GM12873 (cell line): ENCODE measurements around the gene PLCXD3.

Experiments
- TF ChIP-seq, protein P1 (sequence below): IDR thresholded peaks from 2 replicates; pipeline ENCODE4 v1.5.1; 2012; ENCODE audit warnings: low read depth, mild to moderate bottlenecking, moderate library complexity, low read length, control low read depth; ENCODE audit not compliant: insufficient read depth; ENCODE audit errors: missing control alignments

PLCXD3 gene

DNA sequence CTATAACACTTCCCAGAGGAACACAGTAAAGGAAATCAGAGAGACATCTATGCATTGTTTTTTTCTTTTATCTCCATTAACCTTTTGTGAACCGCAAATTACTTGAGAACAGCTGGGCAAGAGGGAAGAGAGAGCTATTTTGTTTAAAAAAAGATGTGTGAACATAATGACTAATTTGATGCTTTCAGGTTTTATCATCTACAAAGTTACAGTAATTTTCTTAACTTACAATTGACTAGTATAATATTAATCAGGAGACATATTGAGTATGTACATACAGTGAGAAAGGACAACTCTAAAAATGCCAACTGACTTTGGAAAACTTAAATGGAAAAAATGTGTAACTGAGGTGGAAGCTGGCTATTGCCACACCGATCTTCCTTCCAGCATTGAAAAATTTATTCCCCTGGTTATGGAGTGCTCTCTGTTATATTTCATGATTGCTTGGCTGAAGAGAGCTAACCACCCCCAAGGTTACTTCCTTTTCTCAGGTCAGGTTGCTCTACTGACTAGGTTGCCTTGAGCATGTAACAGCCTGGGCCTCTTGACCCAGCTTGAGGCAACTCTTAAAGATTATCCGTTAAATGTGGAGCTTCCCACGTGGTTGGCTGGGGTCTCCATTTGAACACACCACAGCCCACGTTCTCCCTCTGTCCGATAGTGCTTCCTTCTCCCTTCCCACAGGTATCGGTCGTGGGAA is 234.4 kb downstream of the PLCXD3 start:
- TF ChIP-seq, protein P1, sequence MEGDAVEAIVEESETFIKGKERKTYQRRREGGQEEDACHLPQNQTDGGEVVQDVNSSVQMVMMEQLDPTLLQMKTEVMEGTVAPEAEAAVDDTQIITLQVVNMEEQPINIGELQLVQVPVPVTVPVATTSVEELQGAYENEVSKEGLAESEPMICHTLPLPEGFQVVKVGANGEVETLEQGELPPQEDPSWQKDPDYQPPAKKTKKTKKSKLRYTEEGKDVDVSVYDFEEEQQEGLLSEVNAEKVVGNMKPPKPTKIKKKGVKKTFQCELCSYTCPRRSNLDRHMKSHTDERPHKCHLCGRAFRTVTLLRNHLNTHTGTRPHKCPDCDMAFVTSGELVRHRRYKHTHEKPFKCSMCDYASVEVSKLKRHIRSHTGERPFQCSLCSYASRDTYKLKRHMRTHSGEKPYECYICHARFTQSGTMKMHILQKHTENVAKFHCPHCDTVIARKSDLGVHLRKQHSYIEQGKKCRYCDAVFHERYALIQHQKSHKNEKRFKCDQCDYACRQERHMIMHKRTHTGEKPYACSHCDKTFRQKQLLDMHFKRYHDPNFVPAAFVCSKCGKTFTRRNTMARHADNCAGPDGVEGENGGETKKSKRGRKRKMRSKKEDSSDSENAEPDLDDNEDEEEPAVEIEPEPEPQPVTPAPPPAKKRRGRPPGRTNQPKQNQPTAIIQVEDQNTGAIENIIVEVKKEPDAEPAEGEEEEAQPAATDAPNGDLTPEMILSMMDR = no peak

DNA sequence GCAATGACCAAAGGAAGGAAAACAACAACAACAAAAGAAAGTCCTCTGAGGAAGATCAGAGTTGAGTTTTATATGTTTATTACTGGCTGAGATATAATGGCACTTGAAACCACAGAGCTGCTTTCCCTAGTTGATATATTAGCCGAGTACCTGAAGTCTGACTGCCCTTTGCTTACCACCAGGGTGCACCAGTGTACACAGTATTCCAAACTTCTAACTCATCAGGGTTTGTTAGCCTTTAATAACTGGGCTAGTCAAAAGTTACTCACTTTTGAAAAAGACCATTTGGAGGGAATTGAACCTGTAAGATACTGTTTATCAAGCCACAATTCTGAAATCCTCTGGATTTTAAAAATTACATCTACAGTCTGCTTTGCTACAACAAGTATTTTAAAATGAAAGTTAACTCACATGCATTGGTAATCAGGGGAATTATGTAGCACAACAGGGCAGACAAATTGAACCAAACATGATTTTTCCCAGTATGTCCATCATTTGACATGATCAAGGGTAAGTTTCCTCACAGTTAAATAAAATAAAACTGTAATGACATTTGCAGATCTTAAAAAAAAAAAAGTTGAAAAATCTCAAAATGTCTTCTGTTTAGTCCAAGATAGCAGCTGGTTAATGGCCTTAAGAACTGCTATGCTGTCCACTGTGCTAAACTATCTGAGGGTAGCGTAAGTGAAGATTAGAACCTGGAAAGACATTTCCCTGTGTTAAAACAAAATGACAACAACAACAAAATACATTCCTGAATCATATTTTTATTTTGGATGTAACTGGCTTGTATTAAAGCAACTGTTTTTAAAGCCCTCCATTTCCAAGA is 239.8 kb downstream of the PLCXD3 start:
- TF ChIP-seq, protein P1 = peak; percentile 68

DNA sequence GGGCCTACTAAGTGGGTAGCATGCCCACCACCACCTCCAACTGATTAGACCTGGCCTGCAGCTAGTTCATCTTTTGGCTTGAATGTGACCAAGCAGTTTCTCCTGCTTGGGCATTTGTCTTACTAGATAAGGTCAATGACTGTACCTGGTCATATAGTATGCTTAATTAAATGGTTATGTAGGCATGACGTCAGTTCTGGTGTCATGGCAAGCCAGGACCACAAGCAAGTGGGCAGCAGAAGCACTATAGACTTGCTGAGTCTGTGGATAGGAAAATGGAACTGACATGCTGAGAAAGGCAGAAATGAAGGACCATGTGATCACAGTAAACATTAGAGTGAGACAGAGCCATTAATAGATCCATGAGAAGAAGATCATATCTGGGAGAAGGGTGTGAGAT is 241.5 kb downstream of the PLCXD3 start:
- TF ChIP-seq, protein P1 = no peak

DNA sequence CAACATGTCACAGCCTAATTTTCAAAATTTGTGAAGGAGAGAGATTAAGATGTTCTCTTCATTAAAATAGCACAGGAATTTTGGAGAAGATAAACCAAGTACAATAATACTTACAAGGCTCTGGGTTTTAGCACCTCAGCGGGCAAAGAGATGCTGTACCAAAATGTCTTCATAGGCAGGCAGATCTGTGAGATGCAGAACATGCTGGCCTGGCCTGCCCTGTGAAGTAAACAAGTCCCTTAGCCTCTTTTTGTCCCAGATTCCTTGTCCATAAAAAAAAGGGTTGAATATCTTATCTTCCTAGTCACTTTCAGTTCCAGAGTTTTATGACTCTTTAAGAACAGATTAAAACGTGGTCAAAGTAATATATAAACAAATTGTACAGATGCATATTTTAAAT is 244.0 kb downstream of the PLCXD3 start:
- TF ChIP-seq, protein P1 = no peak

DNA sequence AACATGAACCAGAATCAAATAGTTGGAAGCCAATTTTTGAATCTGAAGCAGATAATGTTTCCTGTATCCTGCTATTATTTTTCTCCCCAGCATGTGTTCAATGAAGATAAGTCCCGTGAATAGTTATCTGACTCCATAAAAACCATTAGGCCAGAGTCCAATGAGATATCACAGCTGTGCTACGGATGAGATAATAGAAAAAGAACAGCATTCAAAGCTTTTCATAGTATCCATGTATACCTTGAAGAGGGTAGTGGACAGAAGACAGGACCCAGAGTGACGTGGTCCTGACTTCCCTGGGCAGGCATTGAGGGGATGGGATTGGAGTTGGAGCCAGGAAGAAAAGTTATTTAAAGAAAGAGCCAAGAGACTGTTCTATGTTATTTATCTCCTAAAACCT is 246.4 kb downstream of the PLCXD3 start:
- TF ChIP-seq, protein P1 = no peak

DNA sequence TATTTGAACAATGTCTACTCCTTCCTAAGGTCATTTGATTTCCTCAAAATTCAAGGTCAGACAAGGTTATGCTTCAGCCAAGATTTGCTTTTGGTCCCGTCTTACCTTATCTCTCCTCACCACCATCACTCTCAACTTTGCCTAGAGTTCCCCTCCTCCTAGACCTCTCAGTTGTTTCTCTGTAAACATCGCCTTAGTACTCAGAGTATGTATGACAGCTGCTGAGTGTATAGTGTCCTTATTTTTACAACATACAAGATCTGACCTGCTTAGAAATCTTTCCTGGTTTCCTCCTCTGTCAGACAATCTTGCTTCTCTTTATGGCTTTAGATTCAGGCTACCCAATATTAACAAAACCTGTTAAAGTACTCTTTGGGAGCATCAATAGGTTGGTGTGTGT is 247.1 kb downstream of the PLCXD3 start:
- TF ChIP-seq, protein P1 = no peak
